Lung (tissue), 12 donors: ENCODE data around the gene PTBP1. TPM values are rescaled to one million over a fixed set of nuclear protein-coding genes. Genes with fewer than 3 reads are reported as not detected.
"Not testable (repeated sequence)": the region's sequence is repeated elsewhere in the genome, so short reads cannot be mapped to it uniquely, and the experiment has no call there.

Experiments
- ATAC-seq: fragments of 200-7000 bp; cut with Tn5 transposase; one replicate; pipeline ENCODE4 v1.9.1; 2020; ENCODE audit warnings: moderate number of reproducible peaks; ENCODE audit not compliant: insufficient read depth, low FRiP score
- DNase-seq, 3 donors: peaks; one replicate each; pipeline ENCODE4 v3.0.0-alpha.2; 2013 to 2017
- H3K27ac ChIP-seq, 2 donors: one replicate each; pipeline ENCODE4 v1.5.1; 2013; ENCODE audit warnings: mild to moderate bottlenecking in 2 of 2, moderate library complexity in 2 of 2, control low read depth in 1 of 2, inconsistent platforms in 1 of 2, low read depth in 1 of 2, low read length in 1 of 2
- H3K27me3 ChIP-seq, 3 donors: one replicate each; pipeline ENCODE4 v1.5.1; 2013; ENCODE audit warnings: low read length in 2 of 3; ENCODE audit not compliant: control insufficient read depth in 3 of 3, insufficient read depth in 3 of 3
- H3K36me3 ChIP-seq, 4 donors: one replicate each; pipeline ENCODE4 v1.5.1; 2013; ENCODE audit warnings: low read length in 4 of 4, mild to moderate bottlenecking in 1 of 4, moderate library complexity in 1 of 4; ENCODE audit not compliant: control insufficient read depth in 4 of 4, insufficient read depth in 4 of 4
- H3K4me1 ChIP-seq, 5 donors: one replicate each; pipeline ENCODE4 v1.5.1; 2013; ENCODE audit warnings: low read length in 5 of 5, mild to moderate bottlenecking in 2 of 5, moderate library complexity in 1 of 5; ENCODE audit not compliant: control insufficient read depth in 5 of 5, insufficient read depth in 5 of 5
- H3K4me3 ChIP-seq: one replicate; pipeline ENCODE4 v1.5.1; 2013; ENCODE audit warnings: mild to moderate bottlenecking, control low read depth, moderate library complexity
- H3K9ac ChIP-seq, 2 donors: one replicate each; pipeline ENCODE4 v1.5.1; 2013; ENCODE audit warnings: low read length in 2 of 2, control low read depth in 1 of 2; ENCODE audit not compliant: insufficient read depth in 1 of 2
- H3K9me3 ChIP-seq, 4 donors: one replicate each; pipeline ENCODE4 v1.5.1; 2013; ENCODE audit warnings: low read length in 3 of 4, mild to moderate bottlenecking in 1 of 4, moderate library complexity in 1 of 4; ENCODE audit not compliant: control insufficient read depth in 4 of 4, insufficient read depth in 3 of 4
- WGBS, 2 donors: extraction: QIAGEN DNeasy Blood & Tissue Kit; methylation state at CpG; one replicate each; pipeline ENCODE4 v1.1.7; 2013; 5-methylcytosine and 5-hydroxymethylcytosine counted together
- polyA plus RNA-seq, 2 donors: library from polyadenylated mRNA; stranded (reverse); fragments of 200-250 nt; gene quantifications; one replicate each; pipeline ENCODE4 v1.2.1, GENCODE V29; 2013
- total RNA-seq, 2 donors: library from RNA; depleted of rRNA in 1 of 2; stranded (reverse); fragments of >200 nt in 1 of 2; gene quantifications; one replicate each; pipeline ENCODE4 v1.2.1, GENCODE V29; 2014 to 2021
- TF ChIP-seq, protein P1 (sequence below): IDR thresholded peaks from 2 replicates; pipeline ENCODE4 v1.5.1; 2012; ENCODE audit warnings: mild to moderate bottlenecking; ENCODE audit errors: control extremely low read depth, extremely low read depth
- donor health status: control.
- donor health status: control.
- donor health status: Bipolar disorder and iron deficiency.
- donor health status: healthy.
- donor health status: DM: yes; HTN: yes; CAD: no.

The PTBP1 gene
- total and polyA plus RNA-seq, 4 donors, result 112 to 321 (median 203) TPM

DNA sequence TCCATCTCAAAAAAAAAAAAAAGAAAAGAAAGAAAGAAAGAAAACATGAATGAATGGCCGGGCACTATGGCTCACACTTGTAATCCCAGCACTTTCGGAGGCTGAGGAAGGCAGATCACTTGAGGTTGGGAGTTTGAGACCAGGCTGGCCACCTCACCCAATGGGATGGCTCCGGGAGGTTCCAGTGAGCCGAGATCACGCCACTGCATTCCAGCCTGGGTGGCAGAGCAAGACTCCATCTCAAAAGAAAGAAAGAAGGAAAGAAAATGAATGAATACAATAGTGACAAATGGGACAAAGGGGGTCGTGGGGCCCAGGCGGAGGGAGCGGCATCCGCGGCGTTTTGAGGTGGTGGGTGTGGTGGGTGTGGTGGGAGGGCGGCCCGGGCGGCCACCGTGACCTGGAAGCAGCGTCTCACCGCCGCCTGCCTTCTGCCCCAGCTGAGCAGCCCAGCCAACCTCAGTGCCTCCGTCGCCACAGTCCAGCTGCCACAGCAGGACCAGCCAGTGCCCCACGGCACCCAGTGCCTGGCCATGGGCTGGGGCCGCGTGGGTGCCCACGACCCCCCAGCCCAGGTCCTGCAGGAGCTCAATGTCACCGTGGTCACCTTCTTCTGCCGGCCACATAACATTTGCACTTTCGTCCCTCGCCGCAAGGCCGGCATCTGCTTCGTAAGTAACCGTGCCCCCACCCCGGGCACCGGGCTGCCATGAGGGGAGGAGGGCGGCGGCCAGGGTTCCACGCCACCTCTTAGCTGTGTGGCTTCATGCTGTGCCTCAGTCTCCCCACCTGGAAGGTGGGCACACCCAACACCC, 48.7 kb downstream of the PTBP1 start:
- Histone ChIP-seq H3K4me1 (peaks cover 0 to 15% (median 0%) of the 10 kb centered on the region in 5 donors), H3K9me3 (no peaks in the 10 kb centered on the region), H3K36me3 (no peaks in the 10 kb centered on the region), H3K27ac (no peak overlapping the region), H3K27me3 (peaks cover 0 to 17% (median 6%) of the 10 kb centered on the region in 3 donors), H3K9ac (no peak overlapping the region), H3K4me3 (no peak overlapping the region)
- DNase-seq, result no peak
- TF ChIP-seq, protein P1, sequence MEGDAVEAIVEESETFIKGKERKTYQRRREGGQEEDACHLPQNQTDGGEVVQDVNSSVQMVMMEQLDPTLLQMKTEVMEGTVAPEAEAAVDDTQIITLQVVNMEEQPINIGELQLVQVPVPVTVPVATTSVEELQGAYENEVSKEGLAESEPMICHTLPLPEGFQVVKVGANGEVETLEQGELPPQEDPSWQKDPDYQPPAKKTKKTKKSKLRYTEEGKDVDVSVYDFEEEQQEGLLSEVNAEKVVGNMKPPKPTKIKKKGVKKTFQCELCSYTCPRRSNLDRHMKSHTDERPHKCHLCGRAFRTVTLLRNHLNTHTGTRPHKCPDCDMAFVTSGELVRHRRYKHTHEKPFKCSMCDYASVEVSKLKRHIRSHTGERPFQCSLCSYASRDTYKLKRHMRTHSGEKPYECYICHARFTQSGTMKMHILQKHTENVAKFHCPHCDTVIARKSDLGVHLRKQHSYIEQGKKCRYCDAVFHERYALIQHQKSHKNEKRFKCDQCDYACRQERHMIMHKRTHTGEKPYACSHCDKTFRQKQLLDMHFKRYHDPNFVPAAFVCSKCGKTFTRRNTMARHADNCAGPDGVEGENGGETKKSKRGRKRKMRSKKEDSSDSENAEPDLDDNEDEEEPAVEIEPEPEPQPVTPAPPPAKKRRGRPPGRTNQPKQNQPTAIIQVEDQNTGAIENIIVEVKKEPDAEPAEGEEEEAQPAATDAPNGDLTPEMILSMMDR, result no peak
- 54 to 64% methylated on average over 36 to 37 of the region's 37 CpGs for WGBS, 2 donors
- ATAC-seq, result no peak

DNA sequence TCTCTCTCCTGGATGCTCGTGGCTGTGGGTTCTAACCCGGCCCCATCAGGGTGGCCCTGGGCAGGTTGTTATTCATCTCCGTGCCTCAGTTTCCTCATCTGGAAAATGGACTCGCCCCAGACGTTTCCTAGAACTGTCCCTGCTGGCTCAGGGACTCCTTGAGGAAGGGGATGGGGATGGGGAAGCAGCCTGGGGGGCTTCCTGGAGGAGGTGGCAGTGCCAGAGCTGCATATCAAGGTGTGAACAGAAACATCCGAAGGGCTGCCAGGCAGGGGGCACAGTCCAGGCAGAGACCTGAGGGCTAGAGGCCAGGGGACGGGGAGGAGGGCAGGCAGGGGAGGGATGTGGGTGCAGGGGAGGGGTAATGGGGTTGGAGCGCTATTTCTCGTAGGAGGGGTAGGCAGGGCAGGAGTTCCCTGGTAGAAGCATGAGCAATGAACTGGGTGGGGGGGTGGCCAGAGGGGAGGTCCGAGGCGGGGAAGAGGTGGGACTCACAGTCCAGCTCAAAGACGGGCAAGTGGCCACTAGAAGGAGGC, 51.2 kb downstream of the PTBP1 start:
- TF ChIP-seq, protein P1, result no peak
- Histone ChIP-seq H3K9ac (no peak overlapping the region), H3K27ac (no peak overlapping the region), H3K4me1 (peaks cover 0 to 17% (median 0%) of the 10 kb centered on the region in 5 donors), H3K27me3 (peaks cover 0 to 13% (median 6%) of the 10 kb centered on the region in 3 donors), H3K36me3 (no peaks in the 10 kb centered on the region), H3K4me3 (no peak overlapping the region), H3K9me3 (no peaks in the 10 kb centered on the region)
- 23 to 40% methylated on average over 11 to 12 of the region's 12 CpGs for WGBS, 2 donors
- ATAC-seq (no peak), DNase-seq (no peak)

DNA sequence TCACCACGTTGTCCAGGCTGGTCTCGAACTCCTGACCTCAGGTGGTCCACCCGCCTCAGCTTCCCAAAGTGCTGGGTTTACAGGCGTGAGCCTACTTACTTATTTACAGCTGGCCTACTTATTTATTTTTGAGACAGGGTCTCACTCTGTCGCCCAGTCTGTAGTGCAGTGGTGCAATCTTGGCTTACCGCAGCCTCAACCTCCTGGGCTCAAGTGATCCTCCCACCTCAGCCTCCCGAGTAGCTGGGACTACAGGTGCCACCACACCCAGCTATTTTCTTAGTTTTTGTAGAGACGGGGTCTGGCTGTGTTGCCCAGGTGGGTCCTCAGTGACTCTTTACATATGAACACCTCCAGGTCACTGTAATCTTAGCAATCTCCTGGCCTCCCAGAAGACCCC, 51.9 kb downstream of the PTBP1 start:
- not testable (repeated sequence) for H3K4me3 ChIP-seq, H3K9ac ChIP-seq, ATAC-seq, H3K36me3 ChIP-seq, H3K27ac ChIP-seq, H3K9me3 ChIP-seq, DNase-seq
- peaks cover 0 to 12% (median 3%) of the 10 kb centered on the region in 3 donors for H3K27me3 ChIP-seq
- peaks cover 0 to 12% (median 0%) of the 10 kb centered on the region in 5 donors for H3K4me1 ChIP-seq
- 68 to 83% methylated on average over 8 of the region's 8 CpGs for WGBS, 2 donors

DNA sequence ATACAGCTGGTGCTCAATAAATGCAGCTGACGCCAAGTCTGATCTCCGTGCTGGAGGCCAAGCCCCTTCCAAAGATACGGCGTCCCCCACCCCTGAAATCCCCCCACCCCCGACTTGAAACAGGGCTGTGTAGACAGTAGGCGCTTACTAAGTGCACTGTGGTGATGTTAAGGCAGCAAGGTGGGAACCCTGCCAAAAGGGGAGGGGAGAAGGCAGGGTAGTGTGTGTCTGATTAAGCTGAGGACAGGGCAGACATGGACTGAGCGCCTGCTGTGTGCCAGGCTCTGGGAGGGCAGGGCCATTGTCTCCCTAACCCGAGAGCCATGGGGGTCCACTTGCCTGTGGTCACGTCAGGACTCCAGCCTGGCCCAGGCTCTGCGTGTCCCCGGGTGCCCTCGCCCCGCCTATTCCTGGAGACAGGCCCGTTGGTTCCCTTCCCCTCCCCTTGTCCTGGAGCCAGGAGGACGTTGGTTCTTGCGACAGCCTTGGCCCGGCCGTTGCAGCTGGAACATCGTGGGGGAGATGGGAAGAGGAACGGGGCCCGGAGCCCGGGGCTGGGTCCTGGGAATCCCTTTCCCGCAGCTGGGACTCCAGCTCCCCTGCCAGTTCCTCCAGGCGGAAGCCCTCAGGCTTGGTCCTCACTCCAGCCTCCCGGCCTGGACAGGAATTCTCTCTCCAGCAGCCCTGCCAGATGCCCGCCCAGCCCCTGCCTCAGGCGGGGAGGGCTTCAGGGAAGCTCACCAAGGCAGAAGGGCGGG, 53.1 kb downstream of the PTBP1 start:
- Histone ChIP-seq H3K9ac (peak overlapping the region in 1 of 2 donors; percentile 19), H3K4me1 (peaks cover 0 to 10% (median 0%) of the 10 kb centered on the region in 5 donors), H3K27me3 (peaks cover 0 to 10% (median 0%) of the 10 kb centered on the region in 3 donors), H3K27ac (peak overlapping the region in 1 of 2 donors; percentile 54), H3K9me3 (no peaks in the 10 kb centered on the region), H3K36me3 (no peaks in the 10 kb centered on the region), H3K4me3 (no peak overlapping the region)
- TF ChIP-seq, protein P1, result no peak
- DNase-seq (peak; percentile 98 to 99 (median 99)), ATAC-seq (peak; percentile 76)
- WGBS, 2 donors, result 17 to 18% methylated on average over 27 to 28 of the region's 28 CpGs
